ENCODE data around the gene NAV2.

DNA sequence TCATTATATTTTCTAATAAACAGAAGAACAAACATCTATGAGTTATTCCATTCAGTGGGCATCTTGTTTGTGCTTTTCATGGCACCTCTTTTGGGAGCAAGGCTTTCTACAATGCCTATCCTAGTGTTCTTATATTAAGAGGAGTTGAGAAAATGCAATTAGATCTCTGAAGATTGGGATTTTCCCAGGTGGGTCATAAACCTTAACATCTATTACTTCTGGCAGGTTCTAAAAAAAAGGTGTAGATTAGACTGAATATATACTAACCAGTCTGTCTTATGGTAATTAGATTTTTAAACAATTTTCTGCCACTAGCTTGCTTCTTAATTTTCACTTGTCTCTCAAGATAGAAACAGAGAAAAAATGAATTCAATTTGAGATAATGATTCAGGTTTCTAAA lies 128.3 kb downstream of the NAV2 start:
- TF ChIP-seq, protein P1, sequence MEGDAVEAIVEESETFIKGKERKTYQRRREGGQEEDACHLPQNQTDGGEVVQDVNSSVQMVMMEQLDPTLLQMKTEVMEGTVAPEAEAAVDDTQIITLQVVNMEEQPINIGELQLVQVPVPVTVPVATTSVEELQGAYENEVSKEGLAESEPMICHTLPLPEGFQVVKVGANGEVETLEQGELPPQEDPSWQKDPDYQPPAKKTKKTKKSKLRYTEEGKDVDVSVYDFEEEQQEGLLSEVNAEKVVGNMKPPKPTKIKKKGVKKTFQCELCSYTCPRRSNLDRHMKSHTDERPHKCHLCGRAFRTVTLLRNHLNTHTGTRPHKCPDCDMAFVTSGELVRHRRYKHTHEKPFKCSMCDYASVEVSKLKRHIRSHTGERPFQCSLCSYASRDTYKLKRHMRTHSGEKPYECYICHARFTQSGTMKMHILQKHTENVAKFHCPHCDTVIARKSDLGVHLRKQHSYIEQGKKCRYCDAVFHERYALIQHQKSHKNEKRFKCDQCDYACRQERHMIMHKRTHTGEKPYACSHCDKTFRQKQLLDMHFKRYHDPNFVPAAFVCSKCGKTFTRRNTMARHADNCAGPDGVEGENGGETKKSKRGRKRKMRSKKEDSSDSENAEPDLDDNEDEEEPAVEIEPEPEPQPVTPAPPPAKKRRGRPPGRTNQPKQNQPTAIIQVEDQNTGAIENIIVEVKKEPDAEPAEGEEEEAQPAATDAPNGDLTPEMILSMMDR (conservative IDR thresholded peaks at IDR 0.05 in 1 of 2, IDR thresholded peaks at IDR 0.05 in 1 of 2; ENCODE audit: extremely low read depth in 1 of 2, insufficient read depth in 1 of 2, low read depth in 1 of 2, low read length in 2 of 2) = no peak
- TF ChIP-seq EZH2 (IDR thresholded peaks at IDR 0.05; ENCODE audit: borderline replicate concordance, low read length) = no peak
